Heart left ventricle (tissue), 16 donors: ENCODE data around the gene CAMTA1. TPM values are rescaled to one million over a fixed set of nuclear protein-coding genes. Genes with fewer than 3 reads are reported as not detected.

Source experiments
- ATAC-seq, 4 donors: fragments of 200-7000 bp; cut with Tn5 transposase; one replicate each; pipeline ENCODE4 v1.9.1; 2020 to 2022; ENCODE audit warnings: moderate library complexity in 4 of 4, mild to moderate bottlenecking in 3 of 4, moderate number of reproducible peaks in 1 of 4
- DNase-seq, 5 donors: peaks; one replicate each; pipeline ENCODE4 v3.0.0-alpha.2; 2020
- H3K27ac ChIP-seq, 12 donors: fragments of 200-600 bp; sonication (generic) in 4 of 12; one replicate each; pipeline versions ENCODE4 v1.5.0 to v1.8.0; 2016 to 2022; ENCODE audit warnings: mild to moderate bottlenecking in 2 of 12
- H3K27me3 ChIP-seq, 9 donors: fragments of 200-600 bp; sonication (generic) in 2 of 9; one replicate each; pipeline versions ENCODE4 v1.5.1 to v1.8.0; 2016 to 2022; ENCODE audit warnings: mild to moderate bottlenecking in 3 of 9
- H3K36me3 ChIP-seq, 9 donors: fragments of 200-600 bp; sonication (generic) in 2 of 9; one replicate each; pipeline versions ENCODE4 v1.5.0 to v1.8.0; 2018 to 2022; ENCODE audit warnings: mild to moderate bottlenecking in 2 of 9
- H3K4me1 ChIP-seq, 12 donors: fragments of 200-600 bp; sonication (generic) in 4 of 12; one replicate each; pipeline versions ENCODE4 v1.5.0 to v1.8.0; 2016 to 2022; ENCODE audit warnings: mild to moderate bottlenecking in 3 of 12
- H3K4me3 ChIP-seq, 12 donors: fragments of 200-600 bp; sonication (generic) in 4 of 12; one replicate each; pipeline versions ENCODE4 v1.5.0 to v1.8.0; 2017 to 2022; ENCODE audit warnings: mild to moderate bottlenecking in 9 of 12, moderate library complexity in 4 of 12
- H3K9me3 ChIP-seq, 12 donors: fragments of 200-600 bp; sonication (generic) in 4 of 12; one replicate each; pipeline versions ENCODE4 v1.5.0 to v1.8.0; 2016 to 2022; ENCODE audit warnings: mild to moderate bottlenecking in 1 of 12
- POLR2A ChIP-seq, 2 donors: fragments of 450-650 bp; IDR thresholded peaks; one replicate each; pipeline ENCODE4 v1.6.1; 2017; ENCODE audit warnings: antibody characterized with exemption in 2 of 2, mild to moderate bottlenecking in 2 of 2, moderate library complexity in 2 of 2
- WGBS, 4 donors: extraction: QIAGEN DNeasy Blood & Tissue Kit in 2 of 4; methylation state at CpG; one replicate each; pipeline versions ENCODE4 v1.1.5 to v1.1.7; 2013 to 2018; 5-methylcytosine and 5-hydroxymethylcytosine counted together
- intact Hi-C, 10 donors: fragments of 100-400 bp; cut with DNase I; formaldehyde crosslinking; loops; one replicate each; pipeline versions ENCODE4 v1.11.1 to v1.14.2; 2022
- polyA plus RNA-seq, 2 donors: library from polyadenylated mRNA; stranded (reverse); fragments of 200-250 nt; gene quantifications; one replicate each; pipeline ENCODE4 v1.2.3, GENCODE V29; 2013
- total RNA-seq, 9 donors: library from RNA; depleted of rRNA in 2 of 9; stranded (reverse); fragments of >200 nt in 2 of 9; fragmentation: NEBNext Ultra II Directional in 3 of 9; extraction: Animal tissue kit (Norgen Biotek cat#: 25700) in 3 of 9; gene quantifications; one replicate each; pipeline versions ENCODE4 v1.1.0 to v1.2.4, GENCODE V29; 2016 to 2023
- TF ChIP-seq, protein P1 (sequence below), 12 donors: fragments of 200-600 bp; sonication (generic) in 4 of 12; IDR thresholded peaks; one replicate each; pipeline versions ENCODE4 v1.5.0 to v1.8.0; 2018 to 2022; ENCODE audit warnings: antibody characterized with exemption in 12 of 12, mild to moderate bottlenecking in 5 of 12
- donor health status: ischemic (EF 13 %, LVEDD 7.1; RV severe dilation, severe dysfunction).
- donor health status: healthy with polysubstance abuse.
- donor health status: DM: no; HTN: yes; CAD: no.
- donor health status: DM: no; HTN: no; CAD: no.
- donor health status: ischemic (EF 25% LVEDD 6.9; RV normal size, moderate dysfunction).
- donor health status: ischemic (EF 25% LVEDD 5.7; RV mildly dilated, moderate dysfunction).
- donor health status: healthy.
- donor health status: DM: yes; HTN: yes; CAD: no.
- donor health status: ischemic (EF 35%, LVEDD 5.7; RV mildly dilated, moderate dysfunction).
- donor health status: nonischemic (EF 11% LVEDD 7.7; RV severe dilation, severe dysfunction).
- donor health status: DM: yes; HTN: yes; CAD: no.
- donor health status: PGD.
- donor health status: ischemic (EF 29% LVEDD 5.4; RV normal size, mild dysfunction).
- donor health status: nonischemic (EF 23%, LVEDD 6.1; RV moderate dilation, normal function).

The CAMTA1 gene
- total and polyA plus RNA-seq, 11 donors: 114 to 303 (median 137) TPM

DNA sequence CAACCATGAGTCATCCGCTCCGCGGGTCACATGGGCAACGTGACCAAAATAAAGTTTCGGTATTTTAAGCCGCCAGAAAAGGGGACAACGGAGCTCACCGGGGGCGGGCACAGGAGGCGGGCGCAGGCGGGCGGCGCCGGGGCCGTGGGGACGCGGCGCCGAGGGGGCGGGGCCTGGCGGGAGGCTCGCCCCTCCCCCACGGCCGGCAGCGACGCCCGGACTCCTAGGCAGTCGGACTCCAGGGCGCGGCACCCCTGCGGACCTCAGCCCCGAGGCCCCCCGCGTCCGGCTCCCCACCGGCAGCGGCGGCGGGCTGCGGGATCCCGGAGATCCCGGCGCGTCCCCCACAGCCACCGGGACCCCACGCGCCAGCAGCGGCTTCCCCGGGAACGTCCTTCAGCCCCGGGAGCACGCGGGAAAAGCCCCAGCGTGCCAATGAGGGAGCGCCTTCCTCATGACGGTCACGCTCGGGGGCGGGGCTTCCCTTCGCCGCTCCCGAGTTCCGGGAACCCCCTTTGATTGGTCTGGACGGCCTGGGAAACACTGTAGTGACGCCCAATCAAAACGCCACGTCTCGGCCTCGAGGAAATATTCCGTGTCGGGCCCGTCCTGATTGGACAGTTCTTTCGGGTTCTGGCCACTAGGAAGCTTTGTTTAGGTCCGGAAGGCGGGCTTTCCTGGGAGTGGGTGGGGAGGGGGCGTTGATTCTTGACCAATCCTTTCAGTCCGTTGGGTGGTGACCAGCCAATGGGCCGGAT, 515 bp upstream of the CAMTA1 start:
- DNase-seq: peak; percentile 99 to 100 (median 100)
- intact Hi-C loops: loop anchor here in 4 of 10 donors (1.0 to 10.0 kb wide), 7 partner anchors 42 to 420 kb away; partner anchors contain the start of genes DNAJC11 (in 1 of the 4) and PHF13 (in 1 of the 4)
- 0 to 1% (median 0%) methylated on average over 41 to 79 of the region's 79 CpGs for WGBS, 4 donors
- H3K4me3 ChIP-seq: peak overlapping the region; percentile 29 to 96 (median 76)
- H3K27me3 ChIP-seq: no peaks in the 10 kb centered on the region
- no peaks in the 10 kb centered on the region for H3K9me3 ChIP-seq
- peak overlapping the region; percentile 91 to 100 (median 99) for H3K27ac ChIP-seq
- H3K36me3 ChIP-seq: peaks cover 0 to 3% (median 0%) of the 10 kb centered on the region in 9 donors
- ATAC-seq: peak; percentile 91 to 97 (median 96)
- TF ChIP-seq, protein P1, sequence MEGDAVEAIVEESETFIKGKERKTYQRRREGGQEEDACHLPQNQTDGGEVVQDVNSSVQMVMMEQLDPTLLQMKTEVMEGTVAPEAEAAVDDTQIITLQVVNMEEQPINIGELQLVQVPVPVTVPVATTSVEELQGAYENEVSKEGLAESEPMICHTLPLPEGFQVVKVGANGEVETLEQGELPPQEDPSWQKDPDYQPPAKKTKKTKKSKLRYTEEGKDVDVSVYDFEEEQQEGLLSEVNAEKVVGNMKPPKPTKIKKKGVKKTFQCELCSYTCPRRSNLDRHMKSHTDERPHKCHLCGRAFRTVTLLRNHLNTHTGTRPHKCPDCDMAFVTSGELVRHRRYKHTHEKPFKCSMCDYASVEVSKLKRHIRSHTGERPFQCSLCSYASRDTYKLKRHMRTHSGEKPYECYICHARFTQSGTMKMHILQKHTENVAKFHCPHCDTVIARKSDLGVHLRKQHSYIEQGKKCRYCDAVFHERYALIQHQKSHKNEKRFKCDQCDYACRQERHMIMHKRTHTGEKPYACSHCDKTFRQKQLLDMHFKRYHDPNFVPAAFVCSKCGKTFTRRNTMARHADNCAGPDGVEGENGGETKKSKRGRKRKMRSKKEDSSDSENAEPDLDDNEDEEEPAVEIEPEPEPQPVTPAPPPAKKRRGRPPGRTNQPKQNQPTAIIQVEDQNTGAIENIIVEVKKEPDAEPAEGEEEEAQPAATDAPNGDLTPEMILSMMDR (IDR thresholded peaks at IDR 0.05): no peak
- peak; percentile 22 to 66 for TF ChIP-seq POLR2A (IDR thresholded peaks at IDR 0.05)
- H3K4me1 ChIP-seq: peaks cover 3 to 50% (median 34%) of the 10 kb centered on the region in 12 donors

DNA sequence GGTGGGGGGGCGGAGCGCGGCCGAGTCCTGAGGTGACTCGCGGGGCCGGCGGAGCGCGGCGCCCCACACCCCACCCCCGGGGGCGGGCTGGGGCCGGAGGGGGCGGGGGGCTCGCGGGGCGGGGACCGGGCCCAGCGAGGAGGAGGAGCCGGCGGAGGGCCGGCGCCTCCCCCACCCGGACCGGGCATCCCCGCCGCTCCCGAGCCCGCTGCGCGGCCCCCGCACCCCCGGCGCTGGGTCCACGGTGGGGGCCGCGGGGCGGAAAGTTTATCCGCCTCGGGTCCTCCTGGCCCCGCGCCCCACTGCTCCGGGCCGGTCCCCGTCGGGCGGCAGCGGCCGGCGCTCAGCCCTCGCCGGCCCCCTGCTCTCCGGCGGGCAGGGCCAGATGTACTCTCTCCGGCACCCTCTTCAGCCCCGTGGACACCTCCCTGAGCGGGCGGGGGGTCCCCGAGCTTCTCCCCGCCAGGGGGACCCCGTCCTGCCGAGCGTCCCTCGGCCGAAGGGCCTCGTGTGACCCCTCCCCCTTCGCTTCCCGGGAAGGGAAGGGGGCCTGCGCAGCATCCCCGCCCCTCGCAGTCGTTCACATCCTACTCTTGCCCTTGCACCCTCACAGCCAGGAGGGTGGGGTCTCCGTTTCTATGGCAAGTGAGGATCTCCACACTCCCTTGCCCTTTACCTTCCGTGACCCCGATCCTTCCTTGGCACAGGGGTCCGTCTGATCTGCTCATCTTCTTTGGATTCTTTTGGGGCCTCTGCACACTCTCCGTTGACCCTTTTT, 663 bp downstream of the CAMTA1 start:
- peak in 1 of 4 donors; percentile 3 for ATAC-seq
- Histone ChIP-seq H3K27ac (peak overlapping the region in 11 of 12 donors; percentile 76 to 95 (median 85)), H3K4me3 (peak overlapping the region; percentile 60 to 96 (median 90)), H3K4me1 (peaks cover 3 to 60% (median 38%) of the 10 kb centered on the region in 12 donors), H3K9me3 (no peaks in the 10 kb centered on the region), H3K27me3 (no peaks in the 10 kb centered on the region), H3K36me3 (peaks cover 0 to 3% (median 0%) of the 10 kb centered on the region in 9 donors)
- intact Hi-C loops: loop anchor here in 3 of 10 donors (2.0 to 10.0 kb wide), 5 partner anchors 43 to 419 kb away; partner anchors contain the start of genes DNAJC11 (in 1 of the 3) and PHF13 (in 1 of the 3)
- WGBS, 4 donors: 0 to 1% (median 1%) methylated on average over 14 to 78 of the region's 78 CpGs
- TF ChIP-seq, protein P1 (IDR thresholded peaks at IDR 0.05): peak in 5 of 12 donors; percentile 9 to 39 (median 18)
- TF ChIP-seq POLR2A (IDR thresholded peaks at IDR 0.05): peak in 1 of 2 donors; percentile 10
- peak; percentile 42 to 72 (median 52) for DNase-seq

DNA sequence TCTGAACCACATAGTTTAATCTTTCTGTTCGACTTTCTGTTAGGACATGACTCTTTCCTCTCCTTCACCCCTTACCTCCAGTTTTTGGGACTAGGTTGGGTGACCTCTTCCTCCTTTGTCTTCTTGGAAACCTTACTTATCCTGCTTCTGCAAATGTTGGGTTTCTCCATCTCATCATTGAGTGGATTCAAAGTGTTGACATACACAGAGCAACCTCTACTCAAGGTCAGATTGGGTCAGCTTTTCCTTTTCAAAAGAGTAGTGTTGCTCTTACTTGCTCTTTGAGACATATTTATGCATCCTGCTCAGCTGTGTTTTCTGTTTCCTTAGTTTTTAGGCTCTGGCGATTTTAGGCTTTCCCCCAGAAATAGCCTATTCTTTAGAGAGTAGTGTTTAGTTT, 3.7 kb downstream of the CAMTA1 start:
- H3K4me1 ChIP-seq: peaks cover 3 to 69% (median 42%) of the 10 kb centered on the region in 12 donors
- 44 to 51% (median 47%) methylated on average over 2 of the region's 2 CpGs for WGBS, 4 donors
- no peak for TF ChIP-seq POLR2A (IDR thresholded peaks at IDR 0.05)
- TF ChIP-seq, protein P1 (IDR thresholded peaks at IDR 0.05): no peak

More for the DNA sequence above, 3.7 kb downstream of the CAMTA1 start:
- ATAC-seq: no peak
- no peak overlapping the region for H3K4me3 ChIP-seq
- H3K36me3 ChIP-seq: peaks cover 0 to 11% (median 0%) of the 10 kb centered on the region in 9 donors
- peak overlapping the region in 9 of 12 donors; percentile 16 to 61 (median 42) for H3K27ac ChIP-seq
- H3K9me3 ChIP-seq: no peaks in the 10 kb centered on the region
- H3K27me3 ChIP-seq: no peaks in the 10 kb centered on the region
- intact Hi-C loops: loop anchor here in 3 of 10 donors (5.0 to 10.0 kb wide), 3 partner anchors 64 to 416 kb away; partner anchors contain the start of gene PHF13 (in 1 of the 3)
- DNase-seq: no peak
